H1 (cell line): ENCODE measurements around the gene TSEN54.

Source experiments
- EZH2 ChIP-seq: fragments of 200-600 bp; sonication (generic); IDR thresholded peaks from 2 replicates; pipeline ENCODE4 v1.7.1; 2012; ENCODE audit warnings: low read depth, mild to moderate bottlenecking, moderate library complexity, low read length, inconsistent platforms; ENCODE audit not compliant: severe bottlenecking
- POLR2A ChIP-seq, 2 experiments: IDR thresholded peaks; 1 replicate in 1 of 2; 2 replicates in 1 of 2; pipeline ENCODE4 v1.6.1; 2011; ENCODE audit warnings: low read depth in 2 of 2, low read length in 2 of 2, mild to moderate bottlenecking in 2 of 2; ENCODE audit errors: control extremely low read depth in 1 of 2
- RFX5 ChIP-seq: IDR thresholded peaks from 2 replicates; pipeline ENCODE4 v1.6.1; 2011; ENCODE audit warnings: low read depth, low read length, improper control_type of control experiment, borderline replicate concordance
- RXRA ChIP-seq: IDR thresholded peaks from 2 replicates; pipeline ENCODE4 v1.6.1; 2011; ENCODE audit warnings: low read depth, mild to moderate bottlenecking, low read length, moderate library complexity; ENCODE audit not compliant: insufficient read depth
- TF ChIP-seq, protein P1 (sequence below), 3 experiments: IDR thresholded peaks; 1 replicate in 2 of 3; 2 replicates in 1 of 3; pipeline versions ENCODE4 v1.5.1 to v1.6.1; 2011; ENCODE audit warnings: low read length in 3 of 3, mild to moderate bottlenecking in 3 of 3, inconsistent platforms in 2 of 3, low read depth in 1 of 3, moderate library complexity in 1 of 3; ENCODE audit not compliant: insufficient read depth in 1 of 3; ENCODE audit errors: control extremely low read depth in 1 of 3

DNA sequence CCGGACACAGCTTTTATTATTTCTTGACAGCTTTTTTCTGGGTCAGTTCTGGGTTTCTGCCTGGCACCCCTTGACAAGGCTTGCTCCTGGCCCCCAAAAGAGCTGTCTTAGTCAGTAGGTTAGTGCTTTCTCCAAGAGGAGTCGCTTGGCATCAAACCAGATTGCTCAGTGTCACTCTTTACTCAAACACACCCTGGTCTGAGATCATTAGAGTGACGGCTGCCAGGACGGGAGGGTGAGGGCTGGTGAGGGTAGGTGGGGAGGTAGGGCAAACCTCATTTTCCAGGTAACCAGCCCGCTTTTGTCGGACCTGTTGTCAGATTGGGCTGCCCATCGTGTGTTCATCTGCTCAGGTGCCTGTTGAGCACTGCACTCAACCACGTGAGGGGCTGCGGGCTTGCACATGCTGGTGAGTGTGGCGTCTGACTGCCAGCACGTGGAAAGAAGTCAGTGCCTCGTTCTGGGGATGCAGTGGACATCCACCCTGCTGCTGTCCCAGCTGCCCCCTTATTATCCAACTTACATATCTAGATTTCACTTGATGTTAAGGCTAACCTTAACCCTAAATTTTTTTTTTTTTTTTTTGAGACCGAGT, 47.5 kb upstream of the TSEN54 start:
- TF ChIP-seq, protein P1, sequence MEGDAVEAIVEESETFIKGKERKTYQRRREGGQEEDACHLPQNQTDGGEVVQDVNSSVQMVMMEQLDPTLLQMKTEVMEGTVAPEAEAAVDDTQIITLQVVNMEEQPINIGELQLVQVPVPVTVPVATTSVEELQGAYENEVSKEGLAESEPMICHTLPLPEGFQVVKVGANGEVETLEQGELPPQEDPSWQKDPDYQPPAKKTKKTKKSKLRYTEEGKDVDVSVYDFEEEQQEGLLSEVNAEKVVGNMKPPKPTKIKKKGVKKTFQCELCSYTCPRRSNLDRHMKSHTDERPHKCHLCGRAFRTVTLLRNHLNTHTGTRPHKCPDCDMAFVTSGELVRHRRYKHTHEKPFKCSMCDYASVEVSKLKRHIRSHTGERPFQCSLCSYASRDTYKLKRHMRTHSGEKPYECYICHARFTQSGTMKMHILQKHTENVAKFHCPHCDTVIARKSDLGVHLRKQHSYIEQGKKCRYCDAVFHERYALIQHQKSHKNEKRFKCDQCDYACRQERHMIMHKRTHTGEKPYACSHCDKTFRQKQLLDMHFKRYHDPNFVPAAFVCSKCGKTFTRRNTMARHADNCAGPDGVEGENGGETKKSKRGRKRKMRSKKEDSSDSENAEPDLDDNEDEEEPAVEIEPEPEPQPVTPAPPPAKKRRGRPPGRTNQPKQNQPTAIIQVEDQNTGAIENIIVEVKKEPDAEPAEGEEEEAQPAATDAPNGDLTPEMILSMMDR (IDR thresholded peaks at IDR 0.05; ENCODE audit: control extremely low read depth in 1 of 3, insufficient read depth in 1 of 3, low read depth in 1 of 3, low read length in 3 of 3), result no peak
- TF ChIP-seq RFX5, result no peak
- no peak for TF ChIP-seq EZH2
- TF ChIP-seq POLR2A (IDR thresholded peaks at IDR 0.05; ENCODE audit: control extremely low read depth in 1 of 2, low read depth in 2 of 2, low read length in 2 of 2), result no peak
- TF ChIP-seq RXRA, result no peak
